Measurements from ENCODE around the gene SEPTIN5. TPM values are rescaled to one million over a fixed set of nuclear protein-coding genes. Genes with fewer than 3 reads are reported as not detected.

SEPTIN5 gene
- total RNA-seq, 1 experiment from 2014 or later: 50.4 TPM

DNA sequence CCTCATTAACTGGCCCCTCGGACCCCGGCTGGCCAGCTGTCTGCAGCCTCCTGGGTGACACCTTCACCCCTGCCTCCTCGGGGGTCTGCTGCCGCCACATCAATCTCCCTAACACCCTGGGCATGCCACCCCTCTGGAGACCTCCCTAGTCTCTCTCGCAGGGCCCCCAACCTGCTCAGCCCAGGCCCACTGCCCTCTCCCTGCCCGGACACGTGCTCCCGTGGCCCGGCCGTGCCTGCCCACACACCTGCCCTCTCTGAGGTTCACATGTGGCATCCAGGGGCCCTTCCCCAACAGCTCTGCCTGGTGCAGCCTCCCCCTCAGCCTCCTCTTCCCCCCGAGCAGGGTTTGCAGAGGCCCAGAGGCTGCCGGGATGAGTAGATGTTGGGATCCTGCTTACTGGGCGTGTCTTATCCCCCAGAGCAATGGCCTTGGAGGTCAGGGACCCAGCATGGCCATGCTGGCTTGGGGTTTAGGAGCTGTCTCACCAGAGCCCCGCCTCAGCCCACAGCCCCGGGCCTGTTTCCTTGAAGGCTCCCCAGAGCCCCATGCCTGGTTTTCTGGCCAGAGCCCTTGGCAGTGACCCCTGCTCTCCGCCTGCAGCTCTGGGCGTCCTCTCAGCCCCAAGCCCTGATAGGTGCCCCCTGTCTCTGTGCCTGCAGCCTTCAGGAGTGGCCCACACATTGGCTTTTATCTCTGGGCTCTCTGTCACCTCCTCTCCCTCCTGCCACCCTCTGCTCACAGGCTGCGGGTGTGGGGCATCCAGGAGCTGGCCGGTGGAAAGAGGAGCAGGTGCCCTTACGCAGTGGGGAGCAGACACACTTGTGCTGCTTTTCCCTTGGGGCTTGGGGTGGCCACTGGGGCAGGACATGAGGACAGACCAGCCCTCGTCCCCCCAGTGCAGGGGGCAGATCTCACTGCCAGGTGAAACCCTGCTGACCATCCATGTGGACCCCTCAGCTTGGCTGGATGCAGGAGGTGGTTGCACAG is 25.7 kb upstream of the SEPTIN5 start:
- no peak overlapping the region for H3K4me3 ChIP-seq (ENCODE audit: low read depth, low read length, poor library complexity, severe bottlenecking)
- TF ChIP-seq, protein P1, sequence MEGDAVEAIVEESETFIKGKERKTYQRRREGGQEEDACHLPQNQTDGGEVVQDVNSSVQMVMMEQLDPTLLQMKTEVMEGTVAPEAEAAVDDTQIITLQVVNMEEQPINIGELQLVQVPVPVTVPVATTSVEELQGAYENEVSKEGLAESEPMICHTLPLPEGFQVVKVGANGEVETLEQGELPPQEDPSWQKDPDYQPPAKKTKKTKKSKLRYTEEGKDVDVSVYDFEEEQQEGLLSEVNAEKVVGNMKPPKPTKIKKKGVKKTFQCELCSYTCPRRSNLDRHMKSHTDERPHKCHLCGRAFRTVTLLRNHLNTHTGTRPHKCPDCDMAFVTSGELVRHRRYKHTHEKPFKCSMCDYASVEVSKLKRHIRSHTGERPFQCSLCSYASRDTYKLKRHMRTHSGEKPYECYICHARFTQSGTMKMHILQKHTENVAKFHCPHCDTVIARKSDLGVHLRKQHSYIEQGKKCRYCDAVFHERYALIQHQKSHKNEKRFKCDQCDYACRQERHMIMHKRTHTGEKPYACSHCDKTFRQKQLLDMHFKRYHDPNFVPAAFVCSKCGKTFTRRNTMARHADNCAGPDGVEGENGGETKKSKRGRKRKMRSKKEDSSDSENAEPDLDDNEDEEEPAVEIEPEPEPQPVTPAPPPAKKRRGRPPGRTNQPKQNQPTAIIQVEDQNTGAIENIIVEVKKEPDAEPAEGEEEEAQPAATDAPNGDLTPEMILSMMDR (conservative IDR thresholded peaks at IDR 0.05; ENCODE audit: low read depth, low read length): no peak
- TF ChIP-seq EZH2 (IDR thresholded peaks at IDR 0.05; ENCODE audit: borderline replicate concordance, low read depth, low read length, poor library complexity, severe bottlenecking): no peak
- POLR2A ChIA-PET (ENCODE audit: low non-redundant PET): interaction anchor here (0.5 kb wide), 1 partner anchor 391 kb away, joined by 5 read pairs; no protein-coding TSS in a partner anchor
- H3K27ac ChIP-seq (ENCODE audit: low read depth, low read length, poor library complexity, severe bottlenecking): no peak overlapping the region
- no peaks in the 10 kb centered on the region for H3K27me3 ChIP-seq (replicated peaks; ENCODE audit: insufficient read depth, low read depth, low read length, poor library complexity)
- no peak for DNase-seq (ENCODE audit: low spot score)
- intact Hi-C loops (cut with micrococcal nuclease; ENCODE audit: unreplicated experiment): no loop called here
- H3K36me3 ChIP-seq (ENCODE audit: insufficient read depth, low read length, poor library complexity, severe bottlenecking): no peaks in the 10 kb centered on the region
- CTCF ChIA-PET: no interaction called here
- H3K4me1 ChIP-seq (ENCODE audit: insufficient read depth, low read length, poor library complexity, severe bottlenecking): no peaks in the 10 kb centered on the region
- BruUV-seq (replicated peaks): no TSS peak
- no peaks in the 10 kb centered on the region for H3K9me3 ChIP-seq (ENCODE audit: low read depth, low read length, poor library complexity, severe bottlenecking)

DNA sequence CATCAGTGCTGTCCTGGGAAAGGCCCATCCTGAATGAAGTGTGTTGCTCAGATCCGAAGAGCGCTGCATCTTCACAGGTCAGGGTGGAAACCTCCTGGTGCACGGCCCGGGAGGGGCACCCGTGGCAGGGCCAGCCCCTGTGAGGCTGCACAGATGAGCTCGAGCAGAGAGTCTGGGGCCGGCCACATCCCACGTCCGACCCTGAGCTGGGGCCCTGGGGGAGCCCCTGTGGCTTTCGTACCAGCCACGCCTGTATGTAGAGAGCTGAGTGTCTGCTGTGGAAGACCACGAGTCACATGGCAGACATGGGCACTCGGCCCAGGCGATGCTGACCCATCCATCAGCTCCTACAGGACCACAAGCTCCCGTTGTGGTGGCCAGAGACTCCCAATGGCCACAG is 24.9 kb upstream of the SEPTIN5 start:
- ChIA-PET POLR2A (ENCODE audit: low non-redundant PET) (no interaction called here), CTCF (no interaction called here)
- no peak for DNase-seq (ENCODE audit: low spot score)
- no peak for TF ChIP-seq EZH2 (IDR thresholded peaks at IDR 0.05; ENCODE audit: borderline replicate concordance, low read depth, low read length, poor library complexity, severe bottlenecking)
- TF ChIP-seq, protein P1 (conservative IDR thresholded peaks at IDR 0.05; ENCODE audit: low read depth, low read length): no peak
- intact Hi-C loops (cut with micrococcal nuclease; ENCODE audit: unreplicated experiment): no loop called here
- Histone ChIP-seq H3K27ac (ENCODE audit: low read depth, low read length, poor library complexity, severe bottlenecking) (no peak overlapping the region), H3K27me3 (replicated peaks; ENCODE audit: insufficient read depth, low read depth, low read length, poor library complexity) (no peaks in the 10 kb centered on the region), H3K9me3 (ENCODE audit: low read depth, low read length, poor library complexity, severe bottlenecking) (no peaks in the 10 kb centered on the region), H3K4me3 (ENCODE audit: low read depth, low read length, poor library complexity, severe bottlenecking) (no peak overlapping the region), H3K4me1 (ENCODE audit: insufficient read depth, low read length, poor library complexity, severe bottlenecking) (no peaks in the 10 kb centered on the region), H3K36me3 (ENCODE audit: insufficient read depth, low read length, poor library complexity, severe bottlenecking) (no peaks in the 10 kb centered on the region)
- BruUV-seq (replicated peaks): no TSS peak

DNA sequence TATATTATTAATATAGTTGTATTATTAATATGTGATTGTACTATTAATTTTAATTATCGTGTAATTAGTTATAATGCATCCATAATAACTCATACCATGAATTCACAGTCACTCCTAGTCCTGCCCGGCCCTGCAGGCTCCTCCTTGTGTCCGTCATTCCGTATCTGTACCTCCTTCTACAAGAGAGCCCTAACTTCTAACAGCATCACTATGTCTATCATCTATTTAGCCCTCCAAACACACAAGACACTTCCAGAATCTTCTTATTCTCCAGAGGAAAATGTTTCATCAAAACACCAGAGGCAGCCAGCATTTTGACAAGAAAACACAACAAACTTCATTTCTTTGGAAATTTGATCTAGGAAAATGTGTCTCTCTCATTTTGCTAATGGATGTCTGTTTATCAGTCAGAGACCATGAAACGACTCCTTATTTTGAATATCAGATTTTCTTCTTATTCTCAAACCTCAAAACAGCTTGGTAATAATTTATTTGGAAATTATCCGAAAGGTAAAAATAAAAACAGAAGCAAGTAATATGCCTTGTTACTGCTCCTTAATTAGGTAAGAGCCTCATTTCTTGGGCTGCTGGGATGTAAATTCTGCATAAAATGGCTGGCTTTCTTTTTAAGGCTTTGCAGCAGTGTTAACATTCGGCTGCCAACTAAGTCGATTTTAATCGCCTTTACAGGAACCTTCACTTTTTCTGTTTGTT is 23.1 kb upstream of the SEPTIN5 start:
- Histone ChIP-seq H3K27me3 (replicated peaks; ENCODE audit: insufficient read depth, low read depth, low read length, poor library complexity) (no peaks in the 10 kb centered on the region), H3K36me3 (ENCODE audit: insufficient read depth, low read length, poor library complexity, severe bottlenecking) (no peaks in the 10 kb centered on the region), H3K9me3 (ENCODE audit: low read depth, low read length, poor library complexity, severe bottlenecking) (no peaks in the 10 kb centered on the region), H3K4me1 (ENCODE audit: insufficient read depth, low read length, poor library complexity, severe bottlenecking) (no peaks in the 10 kb centered on the region), H3K4me3 (ENCODE audit: low read depth, low read length, poor library complexity, severe bottlenecking) (no peak overlapping the region), H3K27ac (ENCODE audit: low read depth, low read length, poor library complexity, severe bottlenecking) (no peak overlapping the region)
- no peak for DNase-seq (ENCODE audit: low spot score)
- no TSS peak for BruUV-seq (replicated peaks)
- ChIA-PET POLR2A (ENCODE audit: low non-redundant PET) (no interaction called here), CTCF (no interaction called here)
- TF ChIP-seq, protein P1 (conservative IDR thresholded peaks at IDR 0.05; ENCODE audit: low read depth, low read length): no peak
- TF ChIP-seq EZH2 (IDR thresholded peaks at IDR 0.05; ENCODE audit: borderline replicate concordance, low read depth, low read length, poor library complexity, severe bottlenecking): no peak
- intact Hi-C loops (cut with micrococcal nuclease; ENCODE audit: unreplicated experiment): no loop called here

All from A673 (cell line).